A673 (cell line): ENCODE data around the gene GRIP1. TPM values are rescaled to one million over a fixed set of nuclear protein-coding genes. Genes with fewer than 3 reads are reported as not detected.

Source experiments
- BruUV-seq: library from RNA; stranded (reverse); fragments of 400-500 nt; replicated peaks from 2 replicates; lab custom pipeline; 2021; lab: Mats Ljungman, UMichigan
- CTCF ChIA-PET: fragments of 300-600 bp; sonication (Branson Sonifier 250); formaldehyde crosslinking; loops from one replicate; lab custom pipeline; 2022; ENCODE audit warnings: antibody characterized with exemption; lab: Charles Lee
- POLR2A ChIA-PET: fragments of 300-600 bp; sonication (Branson Sonifier 250); formaldehyde crosslinking; loops from one replicate; lab custom pipeline; 2022; ENCODE audit warnings: antibody characterized with exemption; ENCODE audit not compliant: low non-redundant PET; lab: Charles Lee
- DNase-seq: peaks from one replicate; pipeline ENCODE4 v3.0.0-alpha.2; 2015; ENCODE audit warnings: low spot score
- H3K27ac ChIP-seq: fragments of 200-600 bp; sonication (generic); 2 replicates; pipeline ENCODE4 v1.5.1; 2016; ENCODE audit warnings: mixed run types, low read depth, mild to moderate bottlenecking, mixed read lengths, antibody characterized with exemption, low read length; ENCODE audit not compliant: poor library complexity, severe bottlenecking
- H3K27me3 ChIP-seq: fragments of 200-600 bp; sonication (generic); replicated peaks from 2 replicates; pipeline ENCODE4 v1.6.1; 2017; ENCODE audit warnings: mixed run types, low read depth, mild to moderate bottlenecking, mixed read lengths, antibody characterized with exemption, low read length; ENCODE audit not compliant: insufficient read depth, poor library complexity
- H3K36me3 ChIP-seq: fragments of 200-600 bp; sonication (generic); 2 replicates; pipeline ENCODE4 v1.6.1; 2016; ENCODE audit warnings: mixed run types, mild to moderate bottlenecking, mixed read lengths, antibody characterized with exemption, low read length; ENCODE audit not compliant: insufficient read depth, poor library complexity, severe bottlenecking
- H3K4me1 ChIP-seq: fragments of 200-600 bp; sonication (generic); 2 replicates; pipeline ENCODE4 v1.6.1; 2017; ENCODE audit warnings: mixed run types, mild to moderate bottlenecking, mixed read lengths, antibody characterized with exemption, low read length; ENCODE audit not compliant: insufficient read depth, poor library complexity, severe bottlenecking
- H3K4me3 ChIP-seq: fragments of 200-600 bp; sonication (generic); 2 replicates; pipeline ENCODE4 v1.5.1; 2016; ENCODE audit warnings: low read depth, mixed run types, mild to moderate bottlenecking, mixed read lengths, low read length; ENCODE audit not compliant: poor library complexity, severe bottlenecking
- H3K9me3 ChIP-seq: fragments of 200-600 bp; sonication (generic); 2 replicates; pipeline ENCODE4 v1.6.1; 2016; ENCODE audit warnings: mixed run types, low read depth, mild to moderate bottlenecking, mixed read lengths, antibody characterized with exemption, low read length; ENCODE audit not compliant: poor library complexity, severe bottlenecking
- EZH2 ChIP-seq: fragments of 200-600 bp; sonication (generic); IDR thresholded peaks from 2 replicates; pipeline ENCODE4 v1.6.1; 2017; ENCODE audit warnings: borderline replicate concordance, low read depth, mild to moderate bottlenecking, mixed read lengths, antibody characterized with exemption, low read length; ENCODE audit not compliant: poor library complexity, severe bottlenecking
- intact Hi-C: fragments of 100-400 bp; cut with micrococcal nuclease; formaldehyde crosslinking; loops from one replicate; pipeline ENCODE4 v1.10.0; 2022; ENCODE audit not compliant: unreplicated experiment
- total RNA-seq: library from RNA; stranded (reverse); gene quantifications from 2 replicates; pipeline ENCODE4 v1.2.3, GENCODE V29; 2021
- TF ChIP-seq, protein P1 (sequence below): fragments of 300-800, 200-600 bp; sonication (generic); conservative IDR thresholded peaks from 2 replicates; pipeline ENCODE4 v1.5.1; 2017; ENCODE audit warnings: low read depth, mild to moderate bottlenecking, antibody characterized with exemption, low read length, moderate library complexity, mixed read lengths

Gene GRIP1
- total RNA-seq, 1 experiment from 2014 or later, result 3.6 TPM

DNA sequence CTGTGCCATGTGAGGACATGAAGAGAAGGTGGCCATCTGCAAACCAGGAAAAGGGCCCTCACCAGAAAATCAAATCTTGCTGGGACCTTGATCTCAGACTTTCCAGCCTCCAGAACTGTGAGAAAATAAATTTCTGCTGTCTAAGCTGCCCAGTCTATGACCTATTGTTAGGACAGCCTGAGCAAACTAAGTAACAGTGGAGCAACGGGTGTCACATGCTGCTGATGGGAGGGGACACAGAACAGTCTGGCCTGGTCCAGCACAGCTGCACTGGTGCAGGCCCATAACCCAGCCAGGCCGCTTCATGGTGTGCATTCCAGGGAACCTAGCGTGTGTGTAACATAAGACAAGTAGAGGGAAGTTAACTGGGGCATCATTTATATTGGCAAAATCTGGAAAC, 42.1 kb downstream of the GRIP1 start:
- Histone ChIP-seq H3K4me1 (no peaks in the 10 kb centered on the region), H3K27me3 (peaks cover 59% of the 10 kb centered on the region), H3K9me3 (no peaks in the 10 kb centered on the region), H3K36me3 (no peaks in the 10 kb centered on the region), H3K4me3 (no peak overlapping the region), H3K27ac (no peak overlapping the region)
- DNase-seq, result no peak
- ChIA-PET POLR2A (no interaction called here), CTCF (no interaction called here)
- no TSS peak for BruUV-seq
- no peak for TF ChIP-seq EZH2
- TF ChIP-seq, protein P1, sequence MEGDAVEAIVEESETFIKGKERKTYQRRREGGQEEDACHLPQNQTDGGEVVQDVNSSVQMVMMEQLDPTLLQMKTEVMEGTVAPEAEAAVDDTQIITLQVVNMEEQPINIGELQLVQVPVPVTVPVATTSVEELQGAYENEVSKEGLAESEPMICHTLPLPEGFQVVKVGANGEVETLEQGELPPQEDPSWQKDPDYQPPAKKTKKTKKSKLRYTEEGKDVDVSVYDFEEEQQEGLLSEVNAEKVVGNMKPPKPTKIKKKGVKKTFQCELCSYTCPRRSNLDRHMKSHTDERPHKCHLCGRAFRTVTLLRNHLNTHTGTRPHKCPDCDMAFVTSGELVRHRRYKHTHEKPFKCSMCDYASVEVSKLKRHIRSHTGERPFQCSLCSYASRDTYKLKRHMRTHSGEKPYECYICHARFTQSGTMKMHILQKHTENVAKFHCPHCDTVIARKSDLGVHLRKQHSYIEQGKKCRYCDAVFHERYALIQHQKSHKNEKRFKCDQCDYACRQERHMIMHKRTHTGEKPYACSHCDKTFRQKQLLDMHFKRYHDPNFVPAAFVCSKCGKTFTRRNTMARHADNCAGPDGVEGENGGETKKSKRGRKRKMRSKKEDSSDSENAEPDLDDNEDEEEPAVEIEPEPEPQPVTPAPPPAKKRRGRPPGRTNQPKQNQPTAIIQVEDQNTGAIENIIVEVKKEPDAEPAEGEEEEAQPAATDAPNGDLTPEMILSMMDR, result no peak
- intact Hi-C loops, result no loop called here

DNA sequence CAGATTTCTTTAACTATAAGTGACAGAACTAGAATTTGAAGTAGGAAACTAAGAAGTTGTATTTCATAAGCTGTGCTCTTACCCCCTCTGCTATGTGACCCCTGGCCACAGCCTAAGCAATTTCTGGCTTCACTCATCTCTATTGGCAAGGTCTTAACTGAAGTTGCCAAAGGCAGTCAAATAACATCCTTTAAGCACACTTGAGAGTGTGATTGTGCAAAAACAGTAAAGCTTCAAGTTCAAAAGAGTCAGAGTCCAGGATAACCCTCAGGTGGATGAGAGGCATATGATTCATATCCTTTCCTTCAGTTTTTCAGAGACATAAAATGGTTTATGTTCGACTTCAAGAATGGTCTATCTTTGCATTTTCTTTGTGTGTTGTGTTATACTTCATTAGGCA, 45.2 kb downstream of the GRIP1 start:
- Histone ChIP-seq H3K4me1 (no peaks in the 10 kb centered on the region), H3K36me3 (no peaks in the 10 kb centered on the region), H3K27ac (no peak overlapping the region), H3K4me3 (no peak overlapping the region), H3K27me3 (peaks cover 51% of the 10 kb centered on the region), H3K9me3 (no peaks in the 10 kb centered on the region)
- BruUV-seq, result no TSS peak
- no peak for DNase-seq
- ChIA-PET POLR2A (no interaction called here), CTCF (no interaction called here)
- no peak for TF ChIP-seq EZH2
- TF ChIP-seq, protein P1, result no peak
- intact Hi-C loops, result no loop called here

DNA sequence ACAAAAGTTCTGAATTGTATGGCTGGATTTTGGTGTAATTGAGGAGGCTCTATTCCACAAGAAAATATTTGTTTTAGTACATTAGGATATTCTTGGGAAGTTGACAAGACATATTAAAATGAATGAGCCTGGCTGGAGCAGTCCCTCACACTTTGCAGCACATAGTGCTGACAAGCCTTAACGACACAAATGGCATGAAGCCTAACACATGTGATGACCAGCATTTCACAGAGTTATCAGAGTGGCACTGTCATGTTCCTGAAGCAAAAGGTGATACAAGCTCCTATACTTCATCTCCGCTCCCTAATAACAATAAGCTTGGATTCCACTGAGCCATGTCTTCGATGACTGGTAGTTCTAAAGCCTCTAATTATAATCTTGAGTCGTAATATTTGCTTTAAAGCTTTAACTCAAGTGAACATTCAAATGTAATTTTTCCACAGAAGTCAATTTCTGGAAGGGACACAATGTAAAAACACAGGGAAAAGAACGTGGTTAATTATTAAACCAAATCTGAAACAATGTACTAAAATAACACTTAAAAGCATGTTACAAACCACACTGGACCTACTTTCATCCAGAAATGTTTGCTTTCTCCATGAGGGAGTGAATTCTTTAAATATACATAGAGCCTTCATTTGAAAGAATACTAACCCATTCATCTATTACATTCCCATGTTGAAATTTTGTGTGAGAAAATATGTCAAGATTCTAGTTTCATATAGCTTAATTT, 49.6 kb downstream of the GRIP1 start:
- H3K36me3 ChIP-seq, result no peaks in the 10 kb centered on the region
- peaks cover 53% of the 10 kb centered on the region for H3K27me3 ChIP-seq
- no peak for TF ChIP-seq EZH2
- TF ChIP-seq, protein P1, result no peak
- no peaks in the 10 kb centered on the region for H3K9me3 ChIP-seq
- CTCF ChIA-PET, result no interaction called here
- no peak overlapping the region for H3K27ac ChIP-seq
- POLR2A ChIA-PET, result no interaction called here
- BruUV-seq, result no TSS peak
- intact Hi-C loops, result no loop called here
- H3K4me3 ChIP-seq, result no peak overlapping the region
- H3K4me1 ChIP-seq, result no peaks in the 10 kb centered on the region
- DNase-seq, result no peak
